Prostate gland (tissue), 2 donors: ENCODE results near the gene PLA2G4D.

ENCODE experiments used
- CTCF ChIP-seq, 4 experiments: fragments of 200-600 bp in 2 of 4; fragments of 450-650 bp in 2 of 4; sonication (generic) in 2 of 4; IDR thresholded peaks; 1 replicate in 3 of 4; 2 replicates in 1 of 4; pipeline ENCODE4 v1.5.1; 2016 to 2019; ENCODE audit warnings: antibody characterized with exemption in 4 of 4, mild to moderate bottlenecking in 2 of 4, moderate library complexity in 2 of 4
- POLR2A ChIP-seq: fragments of 450-650 bp; IDR thresholded peaks from one replicate; pipeline ENCODE4 v1.6.1; 2016; ENCODE audit warnings: antibody characterized with exemption, mild to moderate bottlenecking
- POLR2AphosphoS5 ChIP-seq: sonication (generic); formaldehyde crosslinking; IDR thresholded peaks from one replicate; pipeline ENCODE4 v1.6.1; 2017; ENCODE audit warnings: antibody characterized with exemption

GRCh38 chr15:42045211-42045615, 49.1 kb downstream of the PLA2G4D start:
- TF ChIP-seq CTCF (IDR thresholded peaks at IDR 0.05) (no peak), POLR2A (no peak), POLR2AphosphoS5 (no peak)
